Measurements from ENCODE around the gene ASCC3. TPM values are rescaled to one million over a fixed set of nuclear protein-coding genes. Genes with fewer than 3 reads are reported as not detected.

Gene ASCC3
- total and polyA plus RNA-seq, 12 donors: 3.1 to 46.2 (median 32.4) TPM

GRCh38 chr6:100730001-100730980, 150.8 kb downstream of the ASCC3 start:
- TF ChIP-seq POLR2A (IDR thresholded peaks at IDR 0.05) (no peak), CTCF (IDR thresholded peaks at IDR 0.05) (no peak)
- H3K27me3 ChIP-seq: no peaks in the 10 kb centered on the region
- no peak overlapping the region for H3K27ac ChIP-seq
- H3K4me1 ChIP-seq (replicated peaks in 1 of 2): peaks cover 4 to 6% of the 10 kb centered on the region in 2 donors
- H3K9me3 ChIP-seq (replicated peaks in 1 of 3): no peaks in the 10 kb centered on the region
- 64 to 75% (median 73%) methylated on average over 7 of the region's 7 CpGs for WGBS, 4 donors
- intact Hi-C loops (cut with DNase I): no loop called here
- H3K36me3 ChIP-seq (replicated peaks in 1 of 2): no peaks in the 10 kb centered on the region
- H3K4me3 ChIP-seq: no peak overlapping the region
- no peak for DNase-seq

GRCh38 chr6:100726666-100727065, 154.5 kb downstream of the ASCC3 start:
- Histone ChIP-seq H3K36me3 (replicated peaks in 1 of 2) (no peaks in the 10 kb centered on the region), H3K9me3 (replicated peaks in 1 of 3) (peaks cover 0 to 6% (median 0%) of the 10 kb centered on the region in 3 donors), H3K27ac (no peak overlapping the region), H3K4me3 (no peak overlapping the region), H3K27me3 (no peaks in the 10 kb centered on the region), H3K4me1 (replicated peaks in 1 of 2) (peaks cover 4 to 6% of the 10 kb centered on the region in 2 donors)
- TF ChIP-seq CTCF (IDR thresholded peaks at IDR 0.05) (no peak), POLR2A (IDR thresholded peaks at IDR 0.05) (no peak)
- WGBS, 4 donors: 60 to 81% (median 76%) methylated on average over 1 of the region's 1 CpG
- intact Hi-C loops (cut with DNase I): no loop called here
- no peak for DNase-seq

GRCh38 chr6:100724696-100725095, 156.4 kb downstream of the ASCC3 start:
- intact Hi-C loops (cut with DNase I): no loop called here
- 82 to 89% (median 86%) methylated on average over 5 of the region's 5 CpGs for WGBS, 4 donors
- Histone ChIP-seq H3K27ac (no peak overlapping the region), H3K36me3 (replicated peaks in 1 of 2) (no peaks in the 10 kb centered on the region), H3K9me3 (replicated peaks in 1 of 3) (peaks cover 0 to 6% (median 0%) of the 10 kb centered on the region in 3 donors), H3K4me3 (no peak overlapping the region), H3K27me3 (no peaks in the 10 kb centered on the region), H3K4me1 (replicated peaks in 1 of 2) (peaks cover 4 to 6% of the 10 kb centered on the region in 2 donors)
- no peak for DNase-seq
- TF ChIP-seq POLR2A (IDR thresholded peaks at IDR 0.05): no peak
- no peak for TF ChIP-seq CTCF (IDR thresholded peaks at IDR 0.05)

- peaks cover 4 to 6% of the 10 kb centered on the region in 2 donors for H3K4me1 ChIP-seq (replicated peaks in 1 of 2)
- TF ChIP-seq POLR2A (IDR thresholded peaks at IDR 0.05): no peak
- no peak for TF ChIP-seq CTCF (IDR thresholded peaks at IDR 0.05)
- no peak for DNase-seq
- no peaks in the 10 kb centered on the region for H3K27me3 ChIP-seq
- H3K27ac ChIP-seq: no peak overlapping the region
- H3K36me3 ChIP-seq (replicated peaks in 1 of 2): no peaks in the 10 kb centered on the region
- intact Hi-C loops (cut with DNase I): no loop called here
- peaks cover 0 to 6% (median 0%) of the 10 kb centered on the region in 3 donors for H3K9me3 ChIP-seq (replicated peaks in 1 of 3)
- WGBS, 4 donors: 78 to 89% (median 85%) methylated on average over 1 of the region's 1 CpG
- H3K4me3 ChIP-seq: no peak overlapping the region
These were observed 156.9 kb downstream of the ASCC3 start for GRCh38 chr6:100724222-100724621.

Measured in adrenal gland (tissue), 12 donors.